ENCODE measurements around the gene SLC25A29. TPM values are rescaled to one million over a fixed set of nuclear protein-coding genes. Genes with fewer than 3 reads are reported as not detected.

The SLC25A29 gene
- total and polyA plus RNA-seq, 2 of the 13 experiments (the other 11 are each of a cell fraction or from before 2014, with no cell fraction given), result 12.2 to 17.2 TPM

GRCh38 chr14:100325231-100325632, 19.0 kb upstream of the SLC25A29 start (continued):
- no peak for TF ChIP-seq ZNF558 (CRISPR knock-in tag; IDR thresholded peaks at IDR 0.05; ENCODE audit: borderline replicate concordance)
- TF ChIP-seq ZNF367 (CRISPR knock-in tag; IDR thresholded peaks at IDR 0.05; ENCODE audit: borderline replicate concordance), result no peak
- no peak for TF ChIP-seq RARG (CRISPR knock-in tag; IDR thresholded peaks at IDR 0.05; ENCODE audit: low read depth)
- TF ChIP-seq ZNF253 (CRISPR knock-in tag; IDR thresholded peaks at IDR 0.05; ENCODE audit: borderline replicate concordance), result no peak
- no peak for TF ChIP-seq ZBTB38 (CRISPR knock-in tag; IDR thresholded peaks at IDR 0.05)
- TF ChIP-seq DZIP1 (CRISPR knock-in tag; IDR thresholded peaks at IDR 0.05), result no peak
- no peak for TF ChIP-seq CERS6 (CRISPR knock-in tag; IDR thresholded peaks at IDR 0.05)
- no peak for TF ChIP-seq ZEB1 (IDR thresholded peaks at IDR 0.05; ENCODE audit: insufficient replicate concordance, low read depth)
- TF ChIP-seq GPBP1L1 (CRISPR knock-in tag; IDR thresholded peaks at IDR 0.05), result no peak
- peak; percentile 43; the same call in 1 of the 2 replicates for TF ChIP-seq ZNF576 (CRISPR knock-in tag; IDR thresholded peaks at IDR 0.05)
- 0 out of 2 replicates have a peak, but pooled peaks have one; percentile 28 for TF ChIP-seq RBFOX2 (IDR thresholded peaks at IDR 0.05; ENCODE audit: low read depth, low read length)
- TF ChIP-seq, protein P1, sequence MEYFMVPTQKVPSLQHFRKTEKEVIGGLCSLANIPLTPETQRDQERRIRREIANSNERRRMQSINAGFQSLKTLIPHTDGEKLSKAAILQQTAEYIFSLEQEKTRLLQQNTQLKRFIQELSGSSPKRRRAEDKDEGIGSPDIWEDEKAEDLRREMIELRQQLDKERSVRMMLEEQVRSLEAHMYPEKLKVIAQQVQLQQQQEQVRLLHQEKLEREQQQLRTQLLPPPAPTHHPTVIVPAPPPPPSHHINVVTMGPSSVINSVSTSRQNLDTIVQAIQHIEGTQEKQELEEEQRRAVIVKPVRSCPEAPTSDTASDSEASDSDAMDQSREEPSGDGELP (IDR thresholded peaks at IDR 0.05; ENCODE audit: borderline replicate concordance, low read depth), result no peak
- no peak for TF ChIP-seq ELF4 (CRISPR knock-in tag; IDR thresholded peaks at IDR 0.05; ENCODE audit: borderline replicate concordance)
- TF ChIP-seq, protein P2, sequence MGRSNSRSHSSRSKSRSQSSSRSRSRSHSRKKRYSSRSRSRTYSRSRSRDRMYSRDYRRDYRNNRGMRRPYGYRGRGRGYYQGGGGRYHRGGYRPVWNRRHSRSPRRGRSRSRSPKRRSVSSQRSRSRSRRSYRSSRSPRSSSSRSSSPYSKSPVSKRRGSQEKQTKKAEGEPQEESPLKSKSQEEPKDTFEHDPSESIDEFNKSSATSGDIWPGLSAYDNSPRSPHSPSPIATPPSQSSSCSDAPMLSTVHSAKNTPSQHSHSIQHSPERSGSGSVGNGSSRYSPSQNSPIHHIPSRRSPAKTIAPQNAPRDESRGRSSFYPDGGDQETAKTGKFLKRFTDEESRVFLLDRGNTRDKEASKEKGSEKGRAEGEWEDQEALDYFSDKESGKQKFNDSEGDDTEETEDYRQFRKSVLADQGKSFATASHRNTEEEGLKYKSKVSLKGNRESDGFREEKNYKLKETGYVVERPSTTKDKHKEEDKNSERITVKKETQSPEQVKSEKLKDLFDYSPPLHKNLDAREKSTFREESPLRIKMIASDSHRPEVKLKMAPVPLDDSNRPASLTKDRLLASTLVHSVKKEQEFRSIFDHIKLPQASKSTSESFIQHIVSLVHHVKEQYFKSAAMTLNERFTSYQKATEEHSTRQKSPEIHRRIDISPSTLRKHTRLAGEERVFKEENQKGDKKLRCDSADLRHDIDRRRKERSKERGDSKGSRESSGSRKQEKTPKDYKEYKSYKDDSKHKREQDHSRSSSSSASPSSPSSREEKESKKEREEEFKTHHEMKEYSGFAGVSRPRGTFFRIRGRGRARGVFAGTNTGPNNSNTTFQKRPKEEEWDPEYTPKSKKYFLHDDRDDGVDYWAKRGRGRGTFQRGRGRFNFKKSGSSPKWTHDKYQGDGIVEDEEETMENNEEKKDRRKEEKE (IDR thresholded peaks at IDR 0.05), result no peak
- TF ChIP-seq YEATS4 (CRISPR knock-in tag; IDR thresholded peaks at IDR 0.05; ENCODE audit: borderline replicate concordance), result 0 out of 2 replicates have a peak, but pooled peaks have one; percentile 46
- no peak for TF ChIP-seq ZMAT3 (CRISPR knock-in tag; conservative IDR thresholded peaks at IDR 0.05)
- no peak; the same call in 1 of the 2 replicates for TF ChIP-seq ZNF274 (CRISPR knock-in tag; IDR thresholded peaks at IDR 0.05)
- TF ChIP-seq HDAC1 (CRISPR knock-in tag; IDR thresholded peaks at IDR 0.05), result peak; percentile 74
- no peak for TF ChIP-seq EED (CRISPR knock-in tag; IDR thresholded peaks at IDR 0.05)
- no peak for TF ChIP-seq ZNF468 (CRISPR knock-in tag; IDR thresholded peaks at IDR 0.05)
- no peak for TF ChIP-seq CEBPG (CRISPR knock-in tag; IDR thresholded peaks at IDR 0.05)
- 0 out of 2 replicates have a peak, but pooled peaks have one; percentile 19 for TF ChIP-seq SPEN (CRISPR knock-in tag; IDR thresholded peaks at IDR 0.05; ENCODE audit: low read depth)
- TF ChIP-seq SSRP1 (CRISPR knock-in tag; IDR thresholded peaks at IDR 0.05), result no peak
